NT2/D1 (cell line): ENCODE results near the gene BAZ2B.

Experiments
- SUZ12 ChIP-seq: IDR thresholded peaks from 2 replicates; pipeline ENCODE4 v1.6.1; 2011; ENCODE audit not compliant: insufficient read length, insufficient read depth; ENCODE audit errors: extremely low read depth
- YY1 ChIP-seq: IDR thresholded peaks from 2 replicates; pipeline ENCODE4 v1.6.1; 2011; ENCODE audit not compliant: insufficient read length, insufficient read depth
- ZNF274 ChIP-seq: IDR thresholded peaks from 2 replicates; pipeline ENCODE4 v1.6.1; 2011; ENCODE audit warnings: mild to moderate bottlenecking, low read depth, low read length

- TF ChIP-seq ZNF274: no peak
- TF ChIP-seq YY1: no peak
- TF ChIP-seq SUZ12: no peak
Measured at GRCh38 chr2:159446817-159447216, 169.5 kb downstream of the BAZ2B start.
